HepG2 (cell line): ENCODE data around the gene PMAIP1. TPM values are rescaled to one million over a fixed set of nuclear protein-coding genes. Genes with fewer than 3 reads are reported as not detected.

ENCODE experiments used
- ATAC-seq: fragments of 200-7000 bp; cut with Tn5 transposase; 3 replicates; pipeline ENCODE4 v1.9.1; 2020; ENCODE audit warnings: mild to moderate bottlenecking, moderate library complexity
- BruUV-seq: library from RNA; stranded (reverse); fragments of 400-500 nt; replicated peaks from 2 replicates; lab custom pipeline; 2021; lab: Mats Ljungman, UMichigan
- CTCF ChIA-PET: fragments of 300-600 bp; formaldehyde crosslinking; extraction: SDS; loops from one replicate; lab custom pipeline; 2021; ENCODE audit warnings: low total read pairs, inconsistent platforms, low intra/inter-chr PET ratio; lab: Yijun Ruan, JAX
- POLR2A ChIA-PET: fragments of 350-600 bp; sonication (Branson Sonifier 250); formaldehyde crosslinking; loops from one replicate; lab custom pipeline; 2020; ENCODE audit warnings: antibody characterized with exemption, inconsistent platforms; lab: Yijun Ruan, JAX
- DNase-seq: peaks from one replicate; pipeline ENCODE4 v3.0.0-alpha.2; 2015; ENCODE audit warnings: low spot score
- FAIRE-seq: peaks from 3 replicates; lab custom pipeline; 2011; peaks lifted over from hg19 to GRCh38; lab: Jason Lieb, UNC
- H2AFZ ChIP-seq: one replicate; pipeline ENCODE4 v1.6.1; 2011; ENCODE audit warnings: low read length, inconsistent platforms
- H3K27ac ChIP-seq: fragments of 300-600 bp; 3 replicates; pipeline ENCODE4 v1.8.0; 2011; ENCODE audit warnings: mixed run types, mild to moderate bottlenecking, mixed read lengths, low read length, inconsistent platforms; ENCODE audit not compliant: insufficient read depth; ENCODE audit errors: extremely low read length
- H3K27me3 ChIP-seq, 2 experiments: fragments of 200-600 bp in 1 of 2; 2 replicates in 1 of 2; 3 replicates in 1 of 2; pipeline versions ENCODE4 v1.6.0 to v1.8.0; 2011; ENCODE audit warnings: low read length in 2 of 2, mild to moderate bottlenecking in 2 of 2, moderate library complexity in 2 of 2, inconsistent platforms in 1 of 2; ENCODE audit not compliant: insufficient read depth in 2 of 2, control insufficient read depth in 1 of 2
- H3K36me3 ChIP-seq, 2 experiments: fragments of 200-600 bp in 1 of 2; replicated peaks in 1 of 2; 2 replicates in 1 of 2; 3 replicates in 1 of 2; pipeline versions ENCODE4 v1.5.1 to v1.8.0; 2011; ENCODE audit warnings: low read length in 2 of 2, inconsistent platforms in 1 of 2; ENCODE audit not compliant: insufficient read depth in 2 of 2, control insufficient read depth in 1 of 2
- H3K4me1 ChIP-seq: 2 replicates; pipeline ENCODE4 v1.5.1; 2012; ENCODE audit warnings: low read length, inconsistent platforms; ENCODE audit not compliant: insufficient read depth
- H3K4me2 ChIP-seq: 2 replicates; pipeline ENCODE4 v1.6.0; 2011; ENCODE audit warnings: low read depth, low read length, inconsistent platforms
- H3K4me3 ChIP-seq, 3 experiments: fragments of 200-600 bp in 1 of 3; sonication (generic), shearing (Covaris generic) in 1 of 3; replicated peaks in 1 of 3; 2 replicates each; pipeline ENCODE4 v1.5.1; 2011 to 2016; ENCODE audit warnings: low read length in 3 of 3, inconsistent platforms in 2 of 3, low read depth in 2 of 3, mild to moderate bottlenecking in 2 of 3, control low read depth in 1 of 3, mixed read lengths in 1 of 3; ENCODE audit not compliant: insufficient read depth in 1 of 3
- H3K79me2 ChIP-seq: one replicate; pipeline ENCODE4 v1.6.1; 2011; ENCODE audit warnings: low read length, inconsistent platforms; ENCODE audit not compliant: insufficient read depth
- H3K9ac ChIP-seq: 2 replicates; pipeline ENCODE4 v1.6.0; 2011; ENCODE audit warnings: mild to moderate bottlenecking, low read depth, low read length, inconsistent platforms; ENCODE audit not compliant: insufficient read depth
- H3K9me3 ChIP-seq: 2 replicates; pipeline ENCODE4 v1.5.1; 2012; ENCODE audit warnings: mild to moderate bottlenecking, low read length
- H4K20me1 ChIP-seq: 2 replicates; pipeline ENCODE4 v1.6.0; 2011; ENCODE audit warnings: inconsistent platforms, mild to moderate bottlenecking, low read length, moderate library complexity; ENCODE audit not compliant: insufficient read depth
- DPF2 ChIP-seq: sonication (generic); formaldehyde crosslinking; IDR thresholded peaks from 2 replicates; pipeline ENCODE4 v1.4.0; 2020; ENCODE audit warnings: mild to moderate bottlenecking, low read depth, missing genetic modification reagents, borderline replicate concordance
- EED ChIP-seq: sonication (generic); formaldehyde crosslinking; IDR thresholded peaks from 2 replicates; pipeline ENCODE4 v1.5.0; 2020; ENCODE audit warnings: mild to moderate bottlenecking, missing genetic modification reagents
- HDAC2 ChIP-seq: sonication (generic); formaldehyde crosslinking; IDR thresholded peaks from 2 replicates; pipeline ENCODE4 v1.4.0; 2020; ENCODE audit warnings: missing genetic modification reagents
- MTA3 ChIP-seq: sonication (generic); formaldehyde crosslinking; IDR thresholded peaks from 2 replicates; pipeline ENCODE4 v1.4.0; 2020; ENCODE audit warnings: missing genetic modification reagents
- NR1H2 ChIP-seq: sonication (generic); formaldehyde crosslinking; IDR thresholded peaks from 2 replicates; pipeline ENCODE4 v1.8.1; 2022; ENCODE audit warnings: low read depth, missing genetic modification reagents, borderline replicate concordance
- ZFP82 ChIP-seq: sonication (generic); formaldehyde crosslinking; IDR thresholded peaks from 2 replicates; pipeline ENCODE4 v1.5.1; 2020; ENCODE audit warnings: mild to moderate bottlenecking, missing genetic modification reagents, borderline replicate concordance
- ZNF776 ChIP-seq: sonication (generic); formaldehyde crosslinking; IDR thresholded peaks from 2 replicates; pipeline ENCODE4 v1.4.0; 2020; ENCODE audit warnings: mild to moderate bottlenecking, missing genetic modification reagents
- WGBS: methylation state at CpG from one replicate; pipeline ENCODE4 v1.1.6; 2017; ENCODE audit warnings: low lambda C conversion rate; 5-methylcytosine and 5-hydroxymethylcytosine counted together
- in situ Hi-C: cut with HindIII; loops from 2 replicates; pipeline ENCODE4 v1.10.0; 2017; ENCODE audit warnings: low pct_unique_long_range_greater_than_20kb; ENCODE audit not compliant: extremely low pct_ligation_motif_present
- intact Hi-C: fragments of 100-400 bp; cut with micrococcal nuclease; formaldehyde crosslinking; loops from one replicate; pipeline ENCODE4 v1.10.0; 2022; ENCODE audit not compliant: unreplicated experiment
- polyA plus RNA-seq, 8 experiments: library from polyadenylated mRNA; depleted of rRNA in 3 of 8; stranded (reverse) in 7 of 8; unstranded in 1 of 8; fragments of >200 nt; fragmentation: Illumina TruSeq in 4 of 8; extraction: Trizol in 4 of 8; gene quantifications; 2 replicates each; pipeline versions ENCODE4 v1.2.1 to v1.2.3, GENCODE V29; 2011 to 2016; ENCODE audit warnings: low read depth in 4 of 8, missing spikeins in 1 of 8, mixed read lengths in 1 of 8; ENCODE audit not compliant: insufficient read depth in 1 of 8
- total RNA-seq, 5 experiments: library from RNA; depleted of rRNA; stranded (reverse); fragments of >200 nt; fragmentation: Illumina TruSeq; extraction: Trizol; gene quantifications; 2 replicates each; pipeline ENCODE4 v1.2.3, GENCODE V29; 2016; ENCODE audit warnings: low read depth in 1 of 5
- TF ChIP-seq, protein P1 (sequence below), 2 experiments: IDR thresholded peaks; 2 replicates each; pipeline ENCODE4 v1.6.1; 2011 to 2012; ENCODE audit warnings: low read length in 2 of 2, borderline replicate concordance in 1 of 2, low read depth in 1 of 2, mild to moderate bottlenecking in 1 of 2, moderate library complexity in 1 of 2
- TF ChIP-seq, protein P2 (sequence below): sonication (generic); formaldehyde crosslinking; IDR thresholded peaks from 2 replicates; pipeline ENCODE4 v1.5.1; 2020; ENCODE audit warnings: missing genetic modification reagents, mild to moderate bottlenecking, borderline replicate concordance

The PMAIP1 gene
- total and polyA plus RNA-seq, 2 of the 13 experiments (the other 11 are each of a cell fraction or from before 2014, with no cell fraction given), result 1.5 to 1.7 TPM

DNA sequence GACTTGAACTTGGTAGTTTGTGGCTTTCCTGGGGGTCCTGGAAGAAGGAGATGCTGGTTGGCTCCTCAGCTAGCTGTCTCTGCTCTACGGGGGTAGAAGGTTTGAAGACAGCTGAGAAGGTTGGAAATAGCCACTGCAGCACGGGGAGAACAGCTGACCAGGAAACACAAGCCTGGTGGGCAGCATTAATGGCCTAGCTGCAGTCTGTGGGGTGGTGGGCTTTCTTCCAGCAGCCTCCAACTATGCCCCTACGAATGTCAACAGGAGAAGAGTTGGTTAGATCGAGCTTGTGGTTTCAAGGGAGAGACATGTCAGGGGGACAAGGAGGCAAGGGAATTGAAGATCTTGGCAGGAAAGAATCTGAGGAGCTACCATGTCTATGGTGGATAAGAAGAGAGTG lies 38.9 kb downstream of the PMAIP1 start:
- no TSS peak for BruUV-seq
- ChIA-PET CTCF (no interaction called here), POLR2A (no interaction called here)
- in situ Hi-C loops, result no loop called here
- Histone ChIP-seq H3K36me3 (no peaks in the 10 kb centered on the region), H3K79me2 (no peaks in the 10 kb centered on the region), H3K9me3 (no peaks in the 10 kb centered on the region), H3K27me3 (peaks cover 0 to 15% of the 10 kb centered on the region in 2 experiments; a peak in 2 of 5 replicates), H3K9ac (no peak overlapping the region), H3K4me1 (no peaks in the 10 kb centered on the region), H2AFZ (no peak overlapping the region), H3K4me3 (no peak overlapping the region), H3K4me2 (no peak overlapping the region), H4K20me1 (no peaks in the 10 kb centered on the region), H3K27ac (no peak overlapping the region)
- intact Hi-C loops, result no loop called here
- ATAC-seq, result no peak
- WGBS, result 1% methylated on average over 4 of the region's 4 CpGs
- DNase-seq, result no peak
- TF ChIP-seq HDAC2 (CRISPR knock-in tag), result no peak
- TF ChIP-seq, protein P1, sequence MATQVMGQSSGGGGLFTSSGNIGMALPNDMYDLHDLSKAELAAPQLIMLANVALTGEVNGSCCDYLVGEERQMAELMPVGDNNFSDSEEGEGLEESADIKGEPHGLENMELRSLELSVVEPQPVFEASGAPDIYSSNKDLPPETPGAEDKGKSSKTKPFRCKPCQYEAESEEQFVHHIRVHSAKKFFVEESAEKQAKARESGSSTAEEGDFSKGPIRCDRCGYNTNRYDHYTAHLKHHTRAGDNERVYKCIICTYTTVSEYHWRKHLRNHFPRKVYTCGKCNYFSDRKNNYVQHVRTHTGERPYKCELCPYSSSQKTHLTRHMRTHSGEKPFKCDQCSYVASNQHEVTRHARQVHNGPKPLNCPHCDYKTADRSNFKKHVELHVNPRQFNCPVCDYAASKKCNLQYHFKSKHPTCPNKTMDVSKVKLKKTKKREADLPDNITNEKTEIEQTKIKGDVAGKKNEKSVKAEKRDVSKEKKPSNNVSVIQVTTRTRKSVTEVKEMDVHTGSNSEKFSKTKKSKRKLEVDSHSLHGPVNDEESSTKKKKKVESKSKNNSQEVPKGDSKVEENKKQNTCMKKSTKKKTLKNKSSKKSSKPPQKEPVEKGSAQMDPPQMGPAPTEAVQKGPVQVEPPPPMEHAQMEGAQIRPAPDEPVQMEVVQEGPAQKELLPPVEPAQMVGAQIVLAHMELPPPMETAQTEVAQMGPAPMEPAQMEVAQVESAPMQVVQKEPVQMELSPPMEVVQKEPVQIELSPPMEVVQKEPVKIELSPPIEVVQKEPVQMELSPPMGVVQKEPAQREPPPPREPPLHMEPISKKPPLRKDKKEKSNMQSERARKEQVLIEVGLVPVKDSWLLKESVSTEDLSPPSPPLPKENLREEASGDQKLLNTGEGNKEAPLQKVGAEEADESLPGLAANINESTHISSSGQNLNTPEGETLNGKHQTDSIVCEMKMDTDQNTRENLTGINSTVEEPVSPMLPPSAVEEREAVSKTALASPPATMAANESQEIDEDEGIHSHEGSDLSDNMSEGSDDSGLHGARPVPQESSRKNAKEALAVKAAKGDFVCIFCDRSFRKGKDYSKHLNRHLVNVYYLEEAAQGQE (IDR thresholded peaks at IDR 0.05; ENCODE audit: borderline replicate concordance in 1 of 2, low read depth in 1 of 2, low read length in 2 of 2), result no peak
- TF ChIP-seq ZFP82 (CRISPR knock-in tag), result no peak
- no peak for TF ChIP-seq MTA3 (CRISPR knock-in tag)
- FAIRE-seq, result no peak

DNA sequence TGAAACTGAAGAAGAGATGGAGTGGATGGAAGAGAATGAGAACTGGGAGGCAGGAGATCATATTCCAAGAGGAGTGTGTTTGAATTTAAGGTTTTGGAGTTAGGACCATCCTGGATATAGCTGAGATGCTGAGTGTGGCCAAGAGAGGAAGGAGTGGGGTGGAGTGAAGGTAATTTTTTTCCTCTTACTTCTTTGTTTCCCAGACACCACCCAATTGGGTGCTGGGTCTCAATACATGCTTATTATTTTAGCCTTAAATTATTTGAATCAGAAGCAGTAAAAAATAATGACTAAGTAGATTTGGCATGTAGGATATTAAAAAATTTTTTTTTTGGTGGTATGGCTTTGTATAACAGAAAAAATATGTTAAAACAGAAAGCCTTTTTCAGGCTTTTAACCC lies 39.3 kb downstream of the PMAIP1 start:
- no peak for DNase-seq
- no peak overlapping the region for H3K9ac ChIP-seq
- no peaks in the 10 kb centered on the region for H3K36me3 ChIP-seq
- no peaks in the 10 kb centered on the region for H3K79me2 ChIP-seq
- H3K27ac ChIP-seq, result no peak overlapping the region
- ATAC-seq, result no peak
- in situ Hi-C loops, result no loop called here
- H3K4me3 ChIP-seq, result no peak overlapping the region
- no peak overlapping the region for H2AFZ ChIP-seq
- H3K27me3 ChIP-seq, result peaks cover 0 to 15% of the 10 kb centered on the region in 2 experiments; a peak in 2 of 5 replicates
- H4K20me1 ChIP-seq, result no peaks in the 10 kb centered on the region
- CTCF ChIA-PET, result no interaction called here
- BruUV-seq, result no TSS peak
- POLR2A ChIA-PET, result no interaction called here
- no peak overlapping the region for H3K4me2 ChIP-seq
- H3K9me3 ChIP-seq, result no peaks in the 10 kb centered on the region
- TF ChIP-seq, protein P2, sequence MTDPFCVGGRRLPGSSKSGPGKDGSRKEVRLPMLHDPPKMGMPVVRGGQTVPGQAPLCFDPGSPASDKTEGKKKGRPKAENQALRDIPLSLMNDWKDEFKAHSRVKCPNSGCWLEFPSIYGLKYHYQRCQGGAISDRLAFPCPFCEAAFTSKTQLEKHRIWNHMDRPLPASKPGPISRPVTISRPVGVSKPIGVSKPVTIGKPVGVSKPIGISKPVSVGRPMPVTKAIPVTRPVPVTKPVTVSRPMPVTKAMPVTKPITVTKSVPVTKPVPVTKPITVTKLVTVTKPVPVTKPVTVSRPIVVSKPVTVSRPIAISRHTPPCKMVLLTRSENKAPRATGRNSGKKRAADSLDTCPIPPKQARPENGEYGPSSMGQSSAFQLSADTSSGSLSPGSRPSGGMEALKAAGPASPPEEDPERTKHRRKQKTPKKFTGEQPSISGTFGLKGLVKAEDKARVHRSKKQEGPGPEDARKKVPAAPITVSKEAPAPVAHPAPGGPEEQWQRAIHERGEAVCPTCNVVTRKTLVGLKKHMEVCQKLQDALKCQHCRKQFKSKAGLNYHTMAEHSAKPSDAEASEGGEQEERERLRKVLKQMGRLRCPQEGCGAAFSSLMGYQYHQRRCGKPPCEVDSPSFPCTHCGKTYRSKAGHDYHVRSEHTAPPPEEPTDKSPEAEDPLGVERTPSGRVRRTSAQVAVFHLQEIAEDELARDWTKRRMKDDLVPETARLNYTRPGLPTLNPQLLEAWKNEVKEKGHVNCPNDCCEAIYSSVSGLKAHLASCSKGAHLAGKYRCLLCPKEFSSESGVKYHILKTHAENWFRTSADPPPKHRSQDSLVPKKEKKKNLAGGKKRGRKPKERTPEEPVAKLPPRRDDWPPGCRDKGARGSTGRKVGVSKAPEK (CRISPR knock-in tag), result no peak
- TF ChIP-seq ZNF776 (CRISPR knock-in tag), result no peak
- TF ChIP-seq EED (CRISPR knock-in tag), result no peak
- TF ChIP-seq HDAC2 (CRISPR knock-in tag), result no peak
- TF ChIP-seq NR1H2 (CRISPR knock-in tag), result no peak
- no peak for TF ChIP-seq DPF2 (CRISPR knock-in tag)
- H3K4me1 ChIP-seq, result no peaks in the 10 kb centered on the region
- intact Hi-C loops, result no loop called here
- FAIRE-seq, result no peak
